Naive thymus-derived CD4-positive, alpha-beta T cell (primary cell): Measurements from ENCODE around the gene PIK3CA. TPM values are rescaled to one million over a fixed set of nuclear protein-coding genes. Genes with fewer than 3 reads are reported as not detected.

ENCODE experiments used
- ATAC-seq: fragments of 150-1000 bp; cut with Tn5 transposase; 2 replicates; pipeline ENCODE4 v1.10.0; 2021; ENCODE audit warnings: mild to moderate bottlenecking, moderate library complexity
- CTCF ChIA-PET: fragments of 350-600 bp; sonication (Branson Sonifier 250); formaldehyde crosslinking; loops from one replicate; lab custom pipeline; 2021; ENCODE audit warnings: antibody characterized with exemption; lab: Charles Lee
- POLR2A ChIA-PET: fragments of 350-600 bp; sonication (Branson Sonifier 250); formaldehyde crosslinking; loops from one replicate; lab custom pipeline; 2021; ENCODE audit warnings: antibody characterized with exemption, inconsistent platforms; lab: Charles Lee
- DNase-seq, 9 donors: peaks; one replicate each; pipeline versions ENCODE4 v3.0.0 to v3.0.0-alpha.2; 2020 to 2022; ENCODE audit warnings: mixed read lengths in 1 of 9
- H3K27ac ChIP-seq: one replicate; pipeline ENCODE4 v1.7.0; 2013; ENCODE audit warnings: mild to moderate bottlenecking, low read depth, low read length, moderate library complexity
- H3K27me3 ChIP-seq, 2 donors: one replicate each; pipeline ENCODE4 v1.7.0; 2013; ENCODE audit warnings: low read length in 2 of 2, mild to moderate bottlenecking in 2 of 2, moderate library complexity in 2 of 2; ENCODE audit not compliant: control insufficient read depth in 2 of 2, insufficient read depth in 2 of 2
- H3K36me3 ChIP-seq, 3 experiments: 1 replicate in 2 of 3; 2 replicates in 1 of 3; pipeline ENCODE4 v1.7.0; 2013; ENCODE audit warnings: low read length in 3 of 3, mild to moderate bottlenecking in 3 of 3, moderate library complexity in 1 of 3; ENCODE audit not compliant: insufficient read depth in 3 of 3, control insufficient read depth in 2 of 3
- H3K4me1 ChIP-seq, 2 donors: one replicate each; pipeline ENCODE4 v1.7.0; 2013; ENCODE audit warnings: low read length in 2 of 2, mild to moderate bottlenecking in 2 of 2, moderate library complexity in 1 of 2; ENCODE audit not compliant: control insufficient read depth in 2 of 2, insufficient read depth in 2 of 2
- H3K4me3 ChIP-seq: 2 replicates; pipeline ENCODE4 v1.7.0; 2013; ENCODE audit warnings: mild to moderate bottlenecking, low read length
- H3K9me3 ChIP-seq, 3 experiments: 1 replicate in 2 of 3; 2 replicates in 1 of 3; pipeline ENCODE4 v1.7.0; 2013; ENCODE audit warnings: low read length in 3 of 3; ENCODE audit not compliant: control insufficient read depth in 2 of 3
- H3K27ac Mint-ChIP-seq, 9 donors: one replicate each; pipeline ENCODE4 v1.8.0; 2020 to 2022; ENCODE audit warnings: mixed read lengths in 9 of 9, mild to moderate bottlenecking in 8 of 9, moderate library complexity in 5 of 9, inconsistent platforms in 2 of 9
- H3K27me3 Mint-ChIP-seq, 5 donors: one replicate each; pipeline ENCODE4 v1.8.0; 2021 to 2022; ENCODE audit warnings: mixed read lengths in 5 of 5, mild to moderate bottlenecking in 1 of 5
- H3K36me3 Mint-ChIP-seq, 5 donors: one replicate each; pipeline ENCODE4 v1.8.0; 2020 to 2022; ENCODE audit warnings: mixed read lengths in 5 of 5, mild to moderate bottlenecking in 3 of 5, inconsistent platforms in 1 of 5
- H3K4me1 Mint-ChIP-seq, 7 donors: one replicate each; pipeline ENCODE4 v1.8.0; 2020 to 2022; ENCODE audit warnings: mixed read lengths in 7 of 7, mild to moderate bottlenecking in 3 of 7, inconsistent platforms in 1 of 7
- H3K4me3 Mint-ChIP-seq, 10 donors: one replicate each; pipeline ENCODE4 v1.8.0; 2020 to 2022; ENCODE audit warnings: mild to moderate bottlenecking in 10 of 10, mixed read lengths in 10 of 10, moderate library complexity in 6 of 10, inconsistent platforms in 2 of 10
- H3K9me3 Mint-ChIP-seq, 11 donors: one replicate each; pipeline ENCODE4 v1.8.0; 2020 to 2022; ENCODE audit warnings: mixed read lengths in 11 of 11, mild to moderate bottlenecking in 4 of 11, inconsistent platforms in 1 of 11, moderate library complexity in 1 of 11
- intact Hi-C, 2 donors: fragments of 100-400 bp; cut with micrococcal nuclease; formaldehyde crosslinking; loops; one replicate each; pipeline ENCODE4 v1.15.1; 2023
- polyA plus RNA-seq, 2 donors: library from polyadenylated mRNA; unstranded; fragments of 300-500 nt; fragmentation: Illumina TruSeq; gene quantifications; one replicate each; pipeline ENCODE4 v1.2.3, GENCODE V29; 2021
- total RNA-seq, 6 experiments: library from RNA in 5 of 6; stranded (reverse) in 5 of 6; gene quantifications; 1 replicate in 5 of 6; 2 replicates in 1 of 6; pipeline ENCODE4 v1.2.3 and lab custom pipeline; 2021 to 2026

The PIK3CA gene
- total and polyA plus RNA-seq, 7 experiments from 2014 or later = 16.7 to 58.1 (median 34.3) TPM

GRCh38 chr3:179158336-179159039 is 10.3 kb downstream of the PIK3CA start:
- Mint-ChIP-seq H3K27me3 (no peaks in the 10 kb centered on the region), H3K4me1 (peaks cover 13 to 91% (median 80%) of the 10 kb centered on the region in 7 donors), H3K4me3 (peak overlapping the region in 1 of 10 donors; percentile 39), H3K36me3 (no peaks in the 10 kb centered on the region), H3K27ac (no peak overlapping the region), H3K9me3 (no peaks in the 10 kb centered on the region)
- ChIA-PET POLR2A (interaction anchor here (0.5 to 1.6 kb wide), 2 partner anchors 9 to 426 kb away, joined by 4 to 8 read pairs; no protein-coding TSS in a partner anchor), CTCF (no interaction called here)
- H3K4me1 ChIP-seq = peaks cover 0 to 14% of the 10 kb centered on the region in 2 donors
- DNase-seq (no peak), ATAC-seq (no peak)
- H3K36me3 ChIP-seq = no peaks in the 10 kb centered on the region
- H3K27me3 ChIP-seq = no peaks in the 10 kb centered on the region
- no peaks in the 10 kb centered on the region for H3K9me3 ChIP-seq
- H3K4me3 ChIP-seq = no peak overlapping the region
- no peak overlapping the region for H3K27ac ChIP-seq
- intact Hi-C loops = loop anchor here in 1 of 2 donors (1.0 kb wide), 1 partner anchor 9 kb away; no protein-coding TSS in a partner anchor

- Histone ChIP-seq H3K27me3 (no peaks in the 10 kb centered on the region), H3K4me1 (peaks cover 0 to 10% of the 10 kb centered on the region in 2 donors), H3K27ac (no peak overlapping the region), H3K9me3 (no peaks in the 10 kb centered on the region), H3K4me3 (no peak overlapping the region), H3K36me3 (no peaks in the 10 kb centered on the region)
- H3K36me3 Mint-ChIP-seq = peaks cover 0 to 12% (median 0%) of the 10 kb centered on the region in 5 donors
- ATAC-seq = no peak
- peaks cover 0 to 1% (median 0%) of the 10 kb centered on the region in 11 donors for H3K9me3 Mint-ChIP-seq
- H3K27me3 Mint-ChIP-seq = no peaks in the 10 kb centered on the region
- intact Hi-C loops = no loop called here
- peak overlapping the region in 2 of 10 donors; percentile 9 to 13 for H3K4me3 Mint-ChIP-seq
- ChIA-PET POLR2A (no interaction called here), CTCF (no interaction called here)
- H3K27ac Mint-ChIP-seq = peak overlapping the region in 2 of 9 donors; percentile 28 to 43
- no peak for DNase-seq
- peaks cover 15 to 91% (median 79%) of the 10 kb centered on the region in 7 donors for H3K4me1 Mint-ChIP-seq
Observed at GRCh38 chr3:179163503-179163902, 15.3 kb downstream of the PIK3CA start.

GRCh38 chr3:179164857-179165256 is 16.7 kb downstream of the PIK3CA start:
- CTCF ChIA-PET = no interaction called here
- Histone ChIP-seq H3K4me3 (no peak overlapping the region), H3K27ac (no peak overlapping the region), H3K36me3 (no peaks in the 10 kb centered on the region), H3K9me3 (no peaks in the 10 kb centered on the region), H3K27me3 (no peaks in the 10 kb centered on the region), H3K4me1 (peaks cover 0 to 6% of the 10 kb centered on the region in 2 donors)
- ATAC-seq (no peak), DNase-seq (no peak)
- Mint-ChIP-seq H3K9me3 (peaks cover 0 to 1% (median 0%) of the 10 kb centered on the region in 11 donors), H3K4me3 (peak overlapping the region in 1 of 10 donors; percentile 12), H3K27me3 (no peaks in the 10 kb centered on the region), H3K27ac (peak overlapping the region in 2 of 9 donors; percentile 9), H3K36me3 (peaks cover 0 to 22% (median 6%) of the 10 kb centered on the region in 5 donors), H3K4me1 (peaks cover 12 to 89% (median 79%) of the 10 kb centered on the region in 7 donors)
- POLR2A ChIA-PET = no interaction called here
- intact Hi-C loops = loop anchor here in 1 of 2 donors (2.0 kb wide), 1 partner anchor 16 kb away; the partner anchor contains the start of gene PIK3CA

- DNase-seq (no peak), ATAC-seq (no peak)
- Mint-ChIP-seq H3K4me3 (no peak overlapping the region), H3K27me3 (no peaks in the 10 kb centered on the region), H3K4me1 (peaks cover 6 to 86% (median 70%) of the 10 kb centered on the region in 7 donors), H3K9me3 (peaks cover 0 to 14% (median 2%) of the 10 kb centered on the region in 11 donors), H3K27ac (no peak overlapping the region), H3K36me3 (peaks cover 0 to 34% (median 19%) of the 10 kb centered on the region in 5 donors)
- POLR2A ChIA-PET = interaction anchor here (0.6 to 1.0 kb wide), 2 partner anchors 17 to 231 kb away, joined by 4 to 5 read pairs; no protein-coding TSS in a partner anchor
- Histone ChIP-seq H3K27me3 (no peaks in the 10 kb centered on the region), H3K9me3 (no peaks in the 10 kb centered on the region), H3K4me3 (no peak overlapping the region), H3K4me1 (no peaks in the 10 kb centered on the region), H3K36me3 (no peaks in the 10 kb centered on the region), H3K27ac (no peak overlapping the region)
- intact Hi-C loops = no loop called here
- CTCF ChIA-PET = no interaction called here
Observed at GRCh38 chr3:179166561-179167201, 18.5 kb downstream of the PIK3CA start.

- H3K36me3 ChIP-seq = no peaks in the 10 kb centered on the region
- H3K27me3 ChIP-seq = no peaks in the 10 kb centered on the region
- POLR2A ChIA-PET = no interaction called here
- no peak for DNase-seq
- Mint-ChIP-seq H3K4me1 (peaks cover 6 to 81% (median 60%) of the 10 kb centered on the region in 7 donors), H3K9me3 (peaks cover 0 to 21% (median 3%) of the 10 kb centered on the region in 11 donors), H3K4me3 (no peak overlapping the region), H3K36me3 (peaks cover 0 to 34% (median 19%) of the 10 kb centered on the region in 5 donors), H3K27me3 (no peaks in the 10 kb centered on the region), H3K27ac (no peak overlapping the region)
- ATAC-seq = no peak
- no peak overlapping the region for H3K4me3 ChIP-seq
- no peaks in the 10 kb centered on the region for H3K4me1 ChIP-seq
- CTCF ChIA-PET = interaction anchor here (0.7 kb wide), 1 partner anchor 62 kb away, joined by 4 read pairs; no protein-coding TSS in a partner anchor
- H3K9me3 ChIP-seq = no peaks in the 10 kb centered on the region
- H3K27ac ChIP-seq = no peak overlapping the region
- intact Hi-C loops = no loop called here
Observed at GRCh38 chr3:179168918-179169317, 20.8 kb downstream of the PIK3CA start.

GRCh38 chr3:179172546-179172945 is 24.4 kb downstream of the PIK3CA start:
- intact Hi-C loops = loop anchor here in 1 of 2 donors (1.0 kb wide), 1 partner anchor 8 kb away; no protein-coding TSS in a partner anchor
- Mint-ChIP-seq H3K36me3 (peaks cover 0 to 34% (median 16%) of the 10 kb centered on the region in 5 donors), H3K4me3 (no peak overlapping the region), H3K9me3 (peaks cover 0 to 21% (median 2%) of the 10 kb centered on the region in 11 donors), H3K4me1 (peaks cover 20 to 83% (median 58%) of the 10 kb centered on the region in 7 donors), H3K27ac (no peak overlapping the region), H3K27me3 (no peaks in the 10 kb centered on the region)
- H3K36me3 ChIP-seq = no peaks in the 10 kb centered on the region
- CTCF ChIA-PET = no interaction called here
- no peak for DNase-seq
- no peak overlapping the region for H3K27ac ChIP-seq
- no peaks in the 10 kb centered on the region for H3K27me3 ChIP-seq
- POLR2A ChIA-PET = no interaction called here
- H3K4me3 ChIP-seq = no peak overlapping the region
- ATAC-seq = no peak
- H3K9me3 ChIP-seq = no peaks in the 10 kb centered on the region
- peaks cover 0 to 8% of the 10 kb centered on the region in 2 donors for H3K4me1 ChIP-seq
